H1 (cell line): ENCODE data around the gene TTC33. TPM values are rescaled to one million over a fixed set of nuclear protein-coding genes. Genes with fewer than 3 reads are reported as not detected.
"Not testable (repeated sequence)": the region's sequence is repeated elsewhere in the genome, so short reads cannot be mapped to it uniquely, and the experiment has no call there.

ENCODE experiments used
- CTCF ChIA-PET: fragments of 300-600 bp; sonication (Branson Sonifier 250); formaldehyde crosslinking; loops from one replicate; lab custom pipeline; 2021; ENCODE audit not compliant: partially characterized antibody; lab: Charles Lee
- POLR2A ChIA-PET: fragments of 300-600 bp; sonication (Branson Sonifier 250); formaldehyde crosslinking; loops from one replicate; lab custom pipeline; 2021; ENCODE audit warnings: inconsistent platforms; ENCODE audit not compliant: partially characterized antibody; lab: Charles Lee
- DNase-seq, 2 experiments: peaks; one replicate each; pipeline versions ENCODE4 v3.0.0 to v3.0.0-alpha.2; 2010 to 2022; ENCODE audit warnings: low spot score in 2 of 2, low read depth in 1 of 2, mixed read lengths in 1 of 2
- FAIRE-seq: peaks from 2 replicates; lab custom pipeline; 2011; peaks lifted over from hg19 to GRCh38; lab: Jason Lieb, UNC
- H2AFZ ChIP-seq: 2 replicates; pipeline ENCODE4 v1.8.1; 2012; ENCODE audit warnings: low read length, inconsistent platforms
- H2AK5ac ChIP-seq: 2 replicates; pipeline ENCODE4 v1.6.1; 2013; ENCODE audit warnings: low read depth, low read length
- H2BK120ac ChIP-seq: replicated peaks from 2 replicates; pipeline ENCODE3; 2013; ENCODE audit warnings: low read depth, low read length, inconsistent platforms
- H2BK12ac ChIP-seq: 2 replicates; pipeline ENCODE4 v1.6.1; 2013; ENCODE audit warnings: low read depth, low read length
- H2BK15ac ChIP-seq: 2 replicates; pipeline ENCODE4 v1.6.1; 2013; ENCODE audit warnings: low read length
- H2BK20ac ChIP-seq: 2 replicates; pipeline ENCODE4 v1.6.1; 2013; ENCODE audit warnings: low read length
- H2BK5ac ChIP-seq: 2 replicates; pipeline ENCODE4 v1.6.1; 2013; ENCODE audit warnings: low read depth, low read length
- H3K14ac ChIP-seq: 2 replicates; pipeline ENCODE4 v1.6.1; 2013; ENCODE audit warnings: inconsistent platforms; ENCODE audit not compliant: insufficient read length
- H3K18ac ChIP-seq: 2 replicates; pipeline ENCODE4 v1.6.1; 2013; ENCODE audit warnings: low read length; ENCODE audit errors: extremely low read depth
- H3K23ac ChIP-seq: 2 replicates; pipeline ENCODE4 v1.6.1; 2013; ENCODE audit warnings: inconsistent platforms; ENCODE audit not compliant: insufficient read length
- H3K23me2 ChIP-seq: 2 replicates; pipeline ENCODE4 v1.6.1; 2013; ENCODE audit warnings: low read depth, low read length
- H3K27ac ChIP-seq: 2 replicates; pipeline ENCODE4 v1.6.1; 2011; ENCODE audit warnings: low read depth, low read length, inconsistent platforms
- H3K27me3 ChIP-seq, 4 experiments: replicated peaks in 1 of 4; 1 replicate in 1 of 4; 2 replicates in 3 of 4; pipeline versions ENCODE4 v1.6.1 to v1.8.1; 2011 to 2013; ENCODE audit warnings: low read length in 3 of 4, mild to moderate bottlenecking in 3 of 4, inconsistent platforms in 2 of 4, mixed read lengths in 2 of 4, moderate library complexity in 1 of 4; ENCODE audit not compliant: control insufficient read depth in 3 of 4, insufficient read depth in 3 of 4; ENCODE audit errors: extremely low read depth in 1 of 4
- H3K36me3 ChIP-seq, 4 experiments: 2 replicates each; pipeline versions ENCODE4 v1.6.1 to v1.8.1; 2011 to 2013; ENCODE audit warnings: mild to moderate bottlenecking in 4 of 4, low read length in 3 of 4, moderate library complexity in 2 of 4, control low read depth in 1 of 4, inconsistent platforms in 1 of 4; ENCODE audit not compliant: insufficient read depth in 4 of 4, control insufficient read depth in 2 of 4
- H3K4ac ChIP-seq: replicated peaks from 2 replicates; pipeline ENCODE3; 2013; ENCODE audit warnings: low read length, low read depth, mixed read lengths, inconsistent platforms; ENCODE audit not compliant: insufficient read length
- H3K4me1 ChIP-seq, 4 experiments: replicated peaks in 1 of 4; 1 replicate in 1 of 4; 2 replicates in 3 of 4; pipeline versions ENCODE4 v1.6.1 to v1.8.1; 2011 to 2013; ENCODE audit warnings: low read length in 3 of 4, inconsistent platforms in 2 of 4, mixed read lengths in 1 of 4; ENCODE audit not compliant: insufficient read depth in 4 of 4, control insufficient read depth in 3 of 4
- H3K4me2 ChIP-seq, 2 experiments: 2 replicates each; pipeline versions ENCODE4 v1.6.1 to v1.8.1; 2011 to 2013; ENCODE audit warnings: low read depth in 2 of 2, low read length in 2 of 2, control low read depth in 1 of 2, inconsistent platforms in 1 of 2, mild to moderate bottlenecking in 1 of 2; ENCODE audit not compliant: insufficient read depth in 1 of 2
- H3K4me3 ChIP-seq, 4 experiments: fragments of 200-600, 300-600 bp in 1 of 4; sonication (generic), shearing (Covaris generic), sonication (Bioruptor Twin) in 1 of 4; 2 replicates each; pipeline versions ENCODE4 v1.5.1 to v1.8.1; 2011 to 2016; ENCODE audit warnings: low read length in 4 of 4, low read depth in 3 of 4, control low read depth in 2 of 4, inconsistent platforms in 2 of 4, mild to moderate bottlenecking in 2 of 4, mixed read lengths in 1 of 4, moderate library complexity in 1 of 4; ENCODE audit not compliant: insufficient read depth in 2 of 4; ENCODE audit errors: extremely low read depth in 1 of 4
- H3K56ac ChIP-seq: replicated peaks from 2 replicates; pipeline ENCODE3; 2013; ENCODE audit warnings: low read depth, mild to moderate bottlenecking, mixed read lengths, low read length, inconsistent platforms; ENCODE audit not compliant: insufficient read length
- H3K79me1 ChIP-seq: 2 replicates; pipeline ENCODE4 v1.6.1; 2013; ENCODE audit warnings: low read depth, low read length, control low read depth
- H3K79me2 ChIP-seq, 2 experiments: 2 replicates each; pipeline versions ENCODE4 v1.6.1 to v1.8.1; 2012 to 2013; ENCODE audit warnings: low read length in 2 of 2, mild to moderate bottlenecking in 2 of 2, inconsistent platforms in 1 of 2; ENCODE audit not compliant: insufficient read depth in 2 of 2, control insufficient read depth in 1 of 2
- H3K9ac ChIP-seq, 4 experiments: replicated peaks in 1 of 4; 1 replicate in 1 of 4; 2 replicates in 3 of 4; pipeline versions ENCODE4 v1.6.1 to v1.8.1; 2011 to 2013; ENCODE audit warnings: low read depth in 3 of 4, low read length in 3 of 4, control low read depth in 2 of 4, mild to moderate bottlenecking in 2 of 4, moderate library complexity in 2 of 4, inconsistent platforms in 1 of 4; ENCODE audit errors: extremely low read depth in 1 of 4
- H3K9me3 ChIP-seq, 2 experiments: 2 replicates each; pipeline versions ENCODE4 v1.6.1 to v1.8.1; 2012 to 2013; ENCODE audit warnings: mild to moderate bottlenecking in 2 of 2, moderate library complexity in 2 of 2, control low read depth in 1 of 2, inconsistent platforms in 1 of 2, low read depth in 1 of 2, low read length in 1 of 2, mixed read lengths in 1 of 2; ENCODE audit not compliant: insufficient read depth in 2 of 2
- H4K20me1 ChIP-seq, 2 experiments: replicated peaks in 1 of 2; 2 replicates each; pipeline versions ENCODE3 to v1.8.1; 2011 to 2013; ENCODE audit warnings: inconsistent platforms in 2 of 2, low read length in 2 of 2, mild to moderate bottlenecking in 1 of 2; ENCODE audit not compliant: insufficient read depth in 2 of 2, control insufficient read depth in 1 of 2
- H4K5ac ChIP-seq: 2 replicates; pipeline ENCODE4 v1.6.1; 2013; ENCODE audit warnings: low read length, low read depth, mixed read lengths, inconsistent platforms; ENCODE audit not compliant: insufficient read length
- H4K8ac ChIP-seq: 2 replicates; pipeline ENCODE4 v1.8.0; 2013; ENCODE audit warnings: mild to moderate bottlenecking, moderate library complexity, low read length, inconsistent platforms; ENCODE audit not compliant: insufficient read depth; ENCODE audit errors: extremely low read depth
- H4K91ac ChIP-seq: replicated peaks from 2 replicates; pipeline ENCODE3; 2013; ENCODE audit warnings: low read length, mixed read lengths, inconsistent platforms; ENCODE audit not compliant: insufficient read length
- KDM5A ChIP-seq: fragments of 200-600 bp; IDR thresholded peaks from 2 replicates; pipeline ENCODE4 v1.7.1; 2012; ENCODE audit warnings: mild to moderate bottlenecking, low read length, inconsistent platforms, mixed read lengths
- RBBP5 ChIP-seq: IDR thresholded peaks from 2 replicates; pipeline ENCODE4 v1.7.1; 2012; ENCODE audit warnings: low read depth, mild to moderate bottlenecking, inconsistent platforms, low read length, moderate library complexity, borderline replicate concordance
- SP4 ChIP-seq: IDR thresholded peaks from 2 replicates; pipeline ENCODE4 v1.6.1; 2012; ENCODE audit warnings: low read length, inconsistent platforms
- WGBS, 2 experiments: shearing (Covaris generic) in 1 of 2; methylation state at CpG; one replicate each; pipeline versions ENCODE4 v1.1.6 to v1.1.7; 2013 to 2015; ENCODE audit warnings: low lambda C conversion rate in 2 of 2, mixed read lengths in 2 of 2, inconsistent platforms in 1 of 2, low coverage in 1 of 2, missing lambda C conversion rate in 1 of 2; ENCODE audit not compliant: insufficient replicate concordance in 2 of 2, insufficient coverage in 1 of 2, insufficient read length in 1 of 2; ENCODE audit errors: extremely low coverage in 1 of 2, missing lambda C conversion rate in 1 of 2; 5-methylcytosine and 5-hydroxymethylcytosine counted together
- polyA plus RNA-seq, 7 experiments: library from polyadenylated mRNA; depleted of rRNA in 3 of 7; stranded (reverse) in 5 of 7; unstranded in 2 of 7; fragments of >200 nt in 5 of 7; fragments of 200-250 nt in 2 of 7; gene quantifications; 1 replicate in 5 of 7; 2 replicates in 1 of 7; 4 replicates in 1 of 7; pipeline versions ENCODE4 v1.2.1 to v1.2.3, GENCODE V29; 2011 to 2013; ENCODE audit warnings: missing spikeins in 2 of 7, mixed read lengths in 2 of 7
- total RNA-seq: library from RNA; stranded (reverse); fragmentation: NEBNext Ultra II Directional; extraction: Animal tissue kit (Norgen Biotek cat#: 25700); gene quantifications from 2 replicates; pipeline ENCODE4 v1.2.1, GENCODE V29; 2021
- TF ChIP-seq, protein P1 (sequence below): IDR thresholded peaks from 2 replicates; pipeline ENCODE4 v1.6.1; 2011; ENCODE audit warnings: low read length, improper control_type of control experiment

TTC33 gene
- total and polyA plus RNA-seq, 2 of the 8 experiments (the other 6 are each of a cell fraction or from before 2014, with no cell fraction given): 1.2 to 12.6 TPM

DNA sequence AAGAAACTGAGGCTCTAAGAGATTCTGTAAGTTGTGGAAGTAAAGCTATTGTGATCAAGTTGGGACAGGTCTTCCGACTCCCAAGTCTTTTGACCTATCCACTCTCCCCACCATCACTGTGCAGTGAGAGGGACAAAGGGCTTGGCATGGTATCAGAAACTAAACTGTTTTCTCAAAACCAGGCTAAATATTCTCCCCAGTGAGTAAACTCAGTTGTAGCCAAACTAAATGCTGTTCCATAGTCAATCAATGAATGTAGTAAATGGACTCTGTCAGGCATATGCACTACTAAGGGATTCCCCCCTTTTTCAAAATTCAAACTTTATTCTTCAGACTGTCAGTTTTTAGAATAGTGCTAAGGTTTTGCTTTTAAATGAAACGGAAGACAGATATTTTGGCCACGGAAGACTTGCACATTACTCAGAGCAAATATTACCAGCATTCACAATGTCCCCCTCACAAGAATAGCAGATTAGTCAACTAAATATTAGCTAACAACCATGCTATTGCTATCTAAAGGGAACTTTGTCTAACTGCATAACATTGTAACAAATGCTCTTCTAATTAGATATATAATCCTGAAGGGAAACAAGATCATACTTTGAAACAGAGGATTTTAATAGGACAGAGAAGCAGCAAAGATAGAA is 35.3 kb upstream of the TTC33 start (continued):
- TF ChIP-seq KDM5A (no peak), RBBP5 (no peak), SP4 (no peak)
- TF ChIP-seq, protein P1, sequence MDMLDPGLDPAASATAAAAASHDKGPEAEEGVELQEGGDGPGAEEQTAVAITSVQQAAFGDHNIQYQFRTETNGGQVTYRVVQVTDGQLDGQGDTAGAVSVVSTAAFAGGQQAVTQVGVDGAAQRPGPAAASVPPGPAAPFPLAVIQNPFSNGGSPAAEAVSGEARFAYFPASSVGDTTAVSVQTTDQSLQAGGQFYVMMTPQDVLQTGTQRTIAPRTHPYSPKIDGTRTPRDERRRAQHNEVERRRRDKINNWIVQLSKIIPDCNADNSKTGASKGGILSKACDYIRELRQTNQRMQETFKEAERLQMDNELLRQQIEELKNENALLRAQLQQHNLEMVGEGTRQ: no peak

DNA sequence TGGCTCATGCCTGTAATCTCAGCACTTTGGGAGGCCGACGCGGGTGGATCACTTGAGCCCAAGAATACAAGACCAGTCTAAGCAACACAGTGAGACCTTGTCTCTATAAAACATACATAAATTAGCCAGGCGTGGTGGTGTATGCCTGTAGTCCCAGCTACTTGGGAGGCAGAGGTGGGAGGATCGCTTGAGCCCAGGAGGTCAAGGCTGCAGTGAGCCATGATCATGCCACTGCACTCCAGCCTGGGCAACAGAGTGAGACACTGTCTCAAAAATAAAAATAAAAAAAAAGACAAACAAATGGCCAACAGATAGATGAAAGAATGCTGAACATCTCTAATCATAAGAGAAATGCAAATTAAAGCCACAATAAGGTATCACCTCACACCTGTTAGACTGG is 33.2 kb upstream of the TTC33 start:
- not testable (repeated sequence) for H3K23ac ChIP-seq, H3K36me3 ChIP-seq, H2BK15ac ChIP-seq, H3K27me3 ChIP-seq, H2AK5ac ChIP-seq, H3K9ac ChIP-seq, H3K9me3 ChIP-seq, H4K20me1 ChIP-seq, H2BK120ac ChIP-seq, H4K5ac ChIP-seq, H3K23me2 ChIP-seq, DNase-seq, H3K56ac ChIP-seq, H3K4me3 ChIP-seq, H3K4me1 ChIP-seq, FAIRE-seq, H3K79me1 ChIP-seq, H4K8ac ChIP-seq, H2AFZ ChIP-seq, H3K18ac ChIP-seq, H3K4me2 ChIP-seq, H3K27ac ChIP-seq, H2BK20ac ChIP-seq, H3K14ac ChIP-seq, H4K91ac ChIP-seq, H2BK5ac ChIP-seq, H2BK12ac ChIP-seq, H3K4ac ChIP-seq
- POLR2A ChIA-PET: interaction anchor here (4.4 kb wide), 1 partner anchor 43 kb away, joined by 23 read pairs; no protein-coding TSS in a partner anchor
- WGBS, 2 experiments: 93% methylated on average over 5 of the region's 5 CpGs; no CpG with 5 or more reads in 1 of the 2 experiments
- CTCF ChIA-PET: interaction anchor here (0.6 to 1.2 kb wide), 6 partner anchors 11 to 191 kb away, joined by 3 to 4 read pairs (median 3); no protein-coding TSS in a partner anchor
- peaks cover 8 to 98% of the 10 kb centered on the region in 2 experiments for H3K79me2 ChIP-seq
